Naive B cell (primary cell): ENCODE measurements around the gene SUCNR1. TPM values are rescaled to one million over a fixed set of nuclear protein-coding genes. Genes with fewer than 3 reads are reported as not detected.
"Not testable (repeated sequence)": the region's sequence is repeated elsewhere in the genome, so short reads cannot be mapped to it uniquely, and the experiment has no call there.

ENCODE experiments used
- ATAC-seq, 2 donors: fragments of 150-1000 bp; cut with Tn5 transposase; 2 replicates each; pipeline ENCODE4 v1.10.0; 2021; ENCODE audit warnings: low read depth in 2 of 2, mild to moderate bottlenecking in 2 of 2, moderate library complexity in 2 of 2
- DNase-seq: peaks from one replicate; pipeline ENCODE4 v3.0.0; 2022
- H3K27ac Mint-ChIP-seq, 6 donors: one replicate each; pipeline ENCODE4 v1.8.0; 2020 to 2022; ENCODE audit warnings: mild to moderate bottlenecking in 6 of 6, mixed read lengths in 6 of 6, moderate library complexity in 5 of 6, inconsistent platforms in 2 of 6
- H3K27me3 Mint-ChIP-seq, 3 donors: one replicate each; pipeline ENCODE4 v1.8.0; 2021 to 2022; ENCODE audit warnings: mixed read lengths in 3 of 3, mild to moderate bottlenecking in 1 of 3
- H3K36me3 Mint-ChIP-seq, 2 donors: one replicate each; pipeline ENCODE4 v1.8.0; 2020 to 2022; ENCODE audit warnings: mixed read lengths in 2 of 2, inconsistent platforms in 1 of 2, mild to moderate bottlenecking in 1 of 2
- H3K4me1 Mint-ChIP-seq, 3 donors: one replicate each; pipeline ENCODE4 v1.8.0; 2020 to 2022; ENCODE audit warnings: mixed read lengths in 3 of 3, inconsistent platforms in 1 of 3, mild to moderate bottlenecking in 1 of 3, moderate library complexity in 1 of 3
- H3K4me3 Mint-ChIP-seq, 8 donors: one replicate each; pipeline ENCODE4 v1.8.0; 2020 to 2022; ENCODE audit warnings: mild to moderate bottlenecking in 8 of 8, mixed read lengths in 8 of 8, moderate library complexity in 8 of 8, inconsistent platforms in 2 of 8
- H3K9me3 Mint-ChIP-seq, 7 donors: one replicate each; pipeline ENCODE4 v1.8.0; 2020 to 2022; ENCODE audit warnings: mixed read lengths in 7 of 7, mild to moderate bottlenecking in 5 of 7, inconsistent platforms in 2 of 7, moderate library complexity in 1 of 7
- polyA plus RNA-seq, 6 donors: library from polyadenylated mRNA; unstranded; fragments of 300-500 nt; fragmentation: Illumina TruSeq; gene quantifications; one replicate each; pipeline ENCODE4 v1.2.3, GENCODE V29; 2021; ENCODE audit warnings: low read depth in 6 of 6

Gene SUCNR1, protein sequence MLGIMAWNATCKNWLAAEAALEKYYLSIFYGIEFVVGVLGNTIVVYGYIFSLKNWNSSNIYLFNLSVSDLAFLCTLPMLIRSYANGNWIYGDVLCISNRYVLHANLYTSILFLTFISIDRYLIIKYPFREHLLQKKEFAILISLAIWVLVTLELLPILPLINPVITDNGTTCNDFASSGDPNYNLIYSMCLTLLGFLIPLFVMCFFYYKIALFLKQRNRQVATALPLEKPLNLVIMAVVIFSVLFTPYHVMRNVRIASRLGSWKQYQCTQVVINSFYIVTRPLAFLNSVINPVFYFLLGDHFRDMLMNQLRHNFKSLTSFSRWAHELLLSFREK
- under 1 TPM in 1 of 6 donors, not detected in 5; 0.07 TPM for polyA plus RNA-seq

DNA sequence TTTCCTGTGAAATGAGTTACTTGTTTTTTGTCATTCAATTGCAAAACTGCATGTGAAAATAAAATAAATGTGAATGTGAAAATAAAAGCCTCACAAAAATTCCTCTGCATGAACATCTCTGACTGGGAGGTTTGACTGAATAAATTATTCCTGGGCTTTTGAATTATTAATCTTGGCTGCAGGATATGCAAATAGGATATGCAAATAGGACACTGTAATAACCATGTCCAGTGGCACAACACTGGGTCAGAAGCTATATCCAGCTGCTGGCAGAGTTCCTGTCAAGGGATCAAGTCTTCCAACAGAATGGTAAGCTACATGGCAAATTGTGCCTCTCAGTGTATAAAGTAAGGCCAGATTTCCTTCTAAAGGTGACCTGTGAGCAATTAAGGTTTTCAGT lies at the start of gene SUCNR1:
Gene SUCNR1 (plus strand): TSS at position 246 of the 400 bp plus-strand sequence. CDS start 6,250 bp downstream, outside the sequence.
- Mint-ChIP-seq H3K9me3 (no peaks in the 10 kb centered on the region), H3K36me3 (no peaks in the 10 kb centered on the region), H3K4me3 (no peak within 1 kb of the TSS), H3K27me3 (no peaks in the 10 kb centered on the region), H3K27ac (no peak within 1 kb of the TSS), H3K4me1 (peaks cover 11 to 14% (median 12%) of the 10 kb centered on the region in 3 donors)
- DNase-seq, result no peak
- ATAC-seq, result no peak

DNA sequence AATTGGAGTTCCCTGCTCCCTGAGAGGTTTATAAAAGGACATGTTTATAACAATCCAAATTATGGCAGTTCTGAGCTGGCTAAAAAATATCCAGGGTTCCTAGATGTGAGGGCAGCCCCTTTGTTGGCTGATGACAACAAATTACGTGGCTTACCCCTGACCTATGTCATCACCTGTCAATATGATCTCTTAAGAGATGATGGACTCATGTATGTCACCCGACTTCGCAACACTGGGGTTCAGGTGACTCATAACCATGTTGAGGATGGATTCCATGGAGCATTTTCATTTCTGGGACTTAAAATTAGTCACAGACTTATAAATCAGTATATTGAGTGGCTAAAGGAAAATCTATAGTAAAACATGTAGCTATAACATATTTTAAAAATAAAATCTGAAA lies 45.6 kb upstream of the SUCNR1 start:
- peaks cover 0 to 6% (median 0%) of the 10 kb centered on the region in 7 donors for H3K9me3 Mint-ChIP-seq
- ATAC-seq (no peak), DNase-seq (no peak)
- H3K4me3 Mint-ChIP-seq, result no peak overlapping the region
- no peaks in the 10 kb centered on the region for H3K27me3 Mint-ChIP-seq
- no peaks in the 10 kb centered on the region for H3K4me1 Mint-ChIP-seq
- no peaks in the 10 kb centered on the region for H3K36me3 Mint-ChIP-seq
- no peak overlapping the region for H3K27ac Mint-ChIP-seq

DNA sequence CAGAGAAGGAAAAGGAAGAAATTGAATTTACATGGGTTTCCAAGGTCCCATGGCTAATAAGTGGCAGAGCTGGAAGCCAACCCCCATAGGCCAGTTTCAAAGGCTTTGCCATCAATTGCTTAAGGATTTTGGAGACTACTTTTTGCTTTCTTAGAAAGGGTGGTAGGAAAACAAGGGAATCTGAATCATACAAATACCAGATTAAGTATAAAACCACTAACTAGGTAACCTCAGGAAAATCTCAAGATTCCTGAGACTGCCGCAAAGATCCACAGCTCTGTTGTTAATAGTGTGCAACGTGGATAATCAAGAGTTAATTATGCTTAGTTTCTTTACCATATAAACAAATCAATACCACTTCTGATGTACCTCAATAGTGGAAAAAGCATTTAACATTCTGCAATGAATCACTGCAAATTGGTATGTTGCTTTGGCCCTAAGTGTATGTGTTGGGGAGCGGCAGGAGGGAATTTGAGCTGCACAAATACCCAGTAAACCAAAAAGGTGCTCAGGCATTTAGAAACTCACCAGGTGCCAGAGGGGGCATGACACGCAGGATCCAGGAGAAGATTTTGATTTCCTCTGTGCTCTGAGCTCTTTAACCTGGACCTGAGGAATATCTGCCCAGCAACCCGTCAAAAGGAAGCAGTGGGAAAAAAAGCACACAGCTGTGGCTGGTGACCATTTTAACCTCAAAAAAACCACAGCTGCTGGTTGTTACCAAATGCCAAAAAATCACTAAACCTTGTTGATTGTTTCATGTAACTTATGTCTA lies 37.5 kb upstream of the SUCNR1 start:
- H3K9me3 Mint-ChIP-seq, result no peaks in the 10 kb centered on the region
- peak overlapping the region in 1 of 8 donors; percentile 61 for H3K4me3 Mint-ChIP-seq
- DNase-seq (no peak), ATAC-seq (no peak)
- H3K27ac Mint-ChIP-seq, result no peak overlapping the region
- H3K36me3 Mint-ChIP-seq, result no peaks in the 10 kb centered on the region
- H3K4me1 Mint-ChIP-seq, result no peaks in the 10 kb centered on the region
- peaks cover 0 to 3% (median 0%) of the 10 kb centered on the region in 3 donors for H3K27me3 Mint-ChIP-seq

DNA sequence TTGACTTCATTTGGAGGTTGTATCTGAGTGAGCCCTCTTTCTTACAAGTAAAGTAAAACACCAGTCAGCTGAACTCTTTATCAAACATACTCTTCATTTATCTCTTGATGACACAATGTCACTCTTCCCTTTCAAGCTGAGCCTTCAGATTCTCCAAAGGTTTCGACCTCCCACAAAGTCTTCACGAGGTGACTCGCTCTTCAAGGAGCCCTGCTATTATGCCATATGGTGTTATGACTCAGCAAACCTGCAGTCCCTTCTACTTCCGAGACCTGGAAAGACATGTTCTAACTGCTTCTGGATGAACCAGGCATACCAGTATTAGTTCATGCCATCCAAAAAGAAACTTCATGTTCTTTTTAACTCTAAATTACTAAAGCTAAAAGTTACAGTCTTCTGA lies 36.4 kb upstream of the SUCNR1 start:
- H3K27me3 Mint-ChIP-seq, result peaks cover 0 to 3% (median 0%) of the 10 kb centered on the region in 3 donors
- H3K27ac Mint-ChIP-seq, result no peak overlapping the region
- no peaks in the 10 kb centered on the region for H3K4me1 Mint-ChIP-seq
- H3K9me3 Mint-ChIP-seq, result no peaks in the 10 kb centered on the region
- no peaks in the 10 kb centered on the region for H3K36me3 Mint-ChIP-seq
- no peak for DNase-seq
- ATAC-seq, result no peak
- no peak overlapping the region for H3K4me3 Mint-ChIP-seq

DNA sequence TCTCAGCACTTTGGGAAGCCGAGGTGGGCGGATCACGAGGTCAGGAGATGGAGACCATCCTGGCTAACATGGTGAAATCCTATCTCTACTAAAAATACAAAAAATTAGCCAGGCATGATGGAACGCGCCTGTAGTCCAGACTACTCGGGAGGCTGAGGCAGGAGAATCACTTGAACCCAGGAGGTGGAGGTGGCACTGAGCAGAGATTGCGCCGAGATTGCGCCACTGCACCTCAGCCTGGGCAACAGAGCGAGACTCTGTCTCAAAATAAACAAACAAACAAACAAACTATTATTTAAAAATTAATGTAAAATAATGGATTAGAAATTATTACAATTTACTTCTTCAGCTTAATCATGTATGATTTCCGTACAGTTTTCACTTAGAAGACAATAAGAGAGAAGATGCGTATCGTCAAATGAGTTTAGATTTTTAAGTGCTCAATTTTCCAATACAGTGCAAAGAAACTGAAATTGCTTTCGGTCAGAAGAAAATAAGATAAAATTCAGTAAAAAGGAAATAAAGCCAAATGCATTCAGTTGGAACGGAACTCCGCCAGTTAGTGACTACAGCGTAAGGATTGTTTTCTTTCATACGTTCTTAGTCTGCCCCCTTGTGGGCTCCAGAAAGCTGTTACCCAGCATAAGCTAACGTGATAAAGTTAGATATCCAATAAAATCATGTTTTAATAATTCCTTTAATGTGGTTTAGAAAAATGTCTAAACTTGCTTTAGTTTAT lies 34.7 kb upstream of the SUCNR1 start:
- H3K27me3 Mint-ChIP-seq, result no peaks in the 10 kb centered on the region
- H3K4me1 Mint-ChIP-seq, result no peaks in the 10 kb centered on the region
- no peak overlapping the region for H3K27ac Mint-ChIP-seq
- H3K4me3 Mint-ChIP-seq, result peak overlapping the region in 1 of 8 donors; percentile 29
- no peaks in the 10 kb centered on the region for H3K9me3 Mint-ChIP-seq
- DNase-seq, result peak; percentile 31
- peak; percentile 76 to 87 for ATAC-seq
- H3K36me3 Mint-ChIP-seq, result no peaks in the 10 kb centered on the region

DNA sequence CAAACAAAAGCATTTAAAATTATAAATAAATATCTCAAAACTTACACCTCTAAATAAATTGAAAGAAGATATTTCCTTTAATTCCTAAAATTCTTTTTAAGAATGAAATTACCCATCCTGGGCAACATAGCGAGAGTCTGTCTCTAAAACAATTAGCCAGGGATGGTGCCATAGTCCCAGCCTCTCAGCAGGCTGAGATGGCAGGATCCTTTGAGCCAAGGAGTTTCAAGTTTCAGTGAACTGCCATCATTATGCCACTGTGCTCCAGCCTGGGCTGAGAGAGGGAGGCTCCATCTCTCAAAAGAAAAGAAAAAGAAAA lies 34.2 kb upstream of the SUCNR1 start:
- H3K27me3 Mint-ChIP-seq, result no peaks in the 10 kb centered on the region

DNA sequence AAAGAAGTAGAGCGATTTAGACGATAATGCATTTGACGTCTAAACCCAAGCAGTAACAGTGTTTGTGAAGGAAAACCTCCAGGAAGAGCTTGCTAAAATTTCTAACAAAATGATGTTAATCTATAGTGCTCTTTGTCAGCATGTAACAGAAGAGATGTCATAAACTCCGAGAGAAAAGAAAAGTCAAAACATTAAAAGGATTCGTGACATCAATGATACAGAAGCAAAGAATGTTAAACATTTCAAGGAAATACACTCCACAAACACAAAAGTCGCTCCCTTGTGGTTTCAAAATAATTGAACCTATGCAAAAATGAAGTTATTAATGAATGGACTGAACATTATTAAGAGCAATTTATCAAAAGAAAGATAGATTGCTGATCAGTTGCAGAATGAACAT lies 31.6 kb upstream of the SUCNR1 start:
- no peak for DNase-seq
- H3K27me3 Mint-ChIP-seq, result no peaks in the 10 kb centered on the region

More for the DNA sequence above, 34.2 kb upstream of the SUCNR1 start:
- ATAC-seq (no peak), DNase-seq (no peak)
- no peaks in the 10 kb centered on the region for H3K36me3 Mint-ChIP-seq
- H3K9me3 Mint-ChIP-seq, result no peaks in the 10 kb centered on the region
- no peak overlapping the region for H3K27ac Mint-ChIP-seq
- H3K4me1 Mint-ChIP-seq, result no peaks in the 10 kb centered on the region
- H3K4me3 Mint-ChIP-seq, result no peak overlapping the region

DNA sequence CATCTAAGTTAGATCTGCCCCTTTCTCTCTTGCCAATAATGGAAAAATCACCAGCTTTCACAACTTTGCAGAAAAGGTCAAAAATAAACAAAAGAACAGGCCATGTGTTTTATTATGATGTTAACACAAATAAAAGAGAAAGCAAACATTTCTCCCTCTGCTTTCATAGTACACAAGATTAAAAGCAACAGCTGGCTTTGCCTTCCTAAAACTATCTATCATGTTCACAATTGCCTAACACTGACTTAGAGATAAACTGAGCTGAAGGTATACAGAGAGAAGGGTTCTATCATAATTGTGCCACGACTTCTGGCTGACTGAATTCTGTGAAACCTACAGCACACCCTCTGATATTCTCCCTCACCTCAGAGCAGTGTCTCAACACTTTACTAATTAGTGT lies 30.2 kb upstream of the SUCNR1 start:
- Mint-ChIP-seq H3K27ac (no peak overlapping the region), H3K27me3 (no peaks in the 10 kb centered on the region), H3K4me3 (no peak overlapping the region), H3K9me3 (peaks cover 0 to 3% (median 0%) of the 10 kb centered on the region in 7 donors), H3K36me3 (no peaks in the 10 kb centered on the region), H3K4me1 (no peaks in the 10 kb centered on the region)
- no peak for DNase-seq
- no peak for ATAC-seq

More for the DNA sequence above, 31.6 kb upstream of the SUCNR1 start:
- no peak for ATAC-seq
- H3K4me3 Mint-ChIP-seq, result no peak overlapping the region
- no peaks in the 10 kb centered on the region for H3K4me1 Mint-ChIP-seq
- no peaks in the 10 kb centered on the region for H3K36me3 Mint-ChIP-seq
- H3K27ac Mint-ChIP-seq, result no peak overlapping the region
- H3K9me3 Mint-ChIP-seq, result no peaks in the 10 kb centered on the region

DNA sequence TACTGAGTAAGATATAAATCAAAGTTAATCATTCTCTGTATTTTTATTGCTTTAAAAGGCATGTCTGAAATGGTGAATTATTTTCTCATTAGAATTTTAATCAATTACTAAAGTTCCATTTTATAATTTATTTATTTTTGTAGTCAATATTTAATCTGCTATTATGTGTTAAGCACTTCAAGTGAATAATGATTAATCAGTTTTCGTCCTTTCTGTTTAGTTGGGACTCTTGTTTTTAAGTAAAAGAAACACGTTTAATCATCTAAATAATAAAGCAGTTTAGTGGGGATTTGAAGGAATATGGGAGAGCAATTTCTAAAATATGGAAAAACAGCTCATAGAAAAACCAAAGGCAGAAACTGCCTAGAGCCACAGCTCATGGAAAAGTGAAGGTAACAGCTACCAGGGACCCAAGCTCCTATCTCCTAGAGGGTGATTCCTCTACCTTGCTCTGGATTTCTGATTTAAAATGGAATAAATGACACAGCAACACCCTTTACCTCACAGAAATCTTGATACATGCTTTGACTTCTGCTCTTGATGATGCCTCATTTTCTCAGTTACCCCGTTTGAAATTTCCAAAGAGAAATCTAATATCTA lies 28.0 kb upstream of the SUCNR1 start:
- DNase-seq (no peak), ATAC-seq (no peak)
- Mint-ChIP-seq H3K4me1 (no peaks in the 10 kb centered on the region), H3K27me3 (no peaks in the 10 kb centered on the region), H3K36me3 (peaks cover 0 to 8% of the 10 kb centered on the region in 2 donors), H3K27ac (no peak overlapping the region), H3K9me3 (peaks cover 3 to 15% (median 5%) of the 10 kb centered on the region in 7 donors), H3K4me3 (no peak overlapping the region)

DNA sequence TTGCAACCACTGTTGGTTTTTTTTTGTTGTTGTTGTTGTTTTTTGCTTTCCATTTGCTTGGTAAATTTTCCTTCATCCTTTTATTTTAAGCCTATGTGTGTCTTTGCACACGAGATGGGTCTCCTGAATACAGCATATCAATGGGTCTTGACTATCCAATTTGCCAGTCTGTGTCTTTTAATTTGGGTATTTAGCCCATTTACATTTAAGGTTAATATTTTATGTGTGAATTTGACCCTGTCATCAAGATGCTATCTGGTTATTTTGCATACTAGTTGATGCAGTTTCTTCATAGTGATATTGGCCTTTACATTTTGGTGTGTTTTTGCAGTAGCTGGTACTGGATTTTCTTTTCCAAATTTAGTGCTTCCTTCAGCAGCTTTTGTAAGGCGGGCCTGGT lies 23.4 kb upstream of the SUCNR1 start:
- ATAC-seq, H3K27me3 Mint-ChIP-seq, H3K4me1 Mint-ChIP-seq, H3K4me3 Mint-ChIP-seq, DNase-seq: not testable (repeated sequence)
- Mint-ChIP-seq H3K27ac (peak overlapping the region in 1 of 6 donors; percentile 70), H3K36me3 (peaks cover 0 to 21% of the 10 kb centered on the region in 2 donors), H3K9me3 (peaks cover 4 to 27% (median 15%) of the 10 kb centered on the region in 7 donors)

DNA sequence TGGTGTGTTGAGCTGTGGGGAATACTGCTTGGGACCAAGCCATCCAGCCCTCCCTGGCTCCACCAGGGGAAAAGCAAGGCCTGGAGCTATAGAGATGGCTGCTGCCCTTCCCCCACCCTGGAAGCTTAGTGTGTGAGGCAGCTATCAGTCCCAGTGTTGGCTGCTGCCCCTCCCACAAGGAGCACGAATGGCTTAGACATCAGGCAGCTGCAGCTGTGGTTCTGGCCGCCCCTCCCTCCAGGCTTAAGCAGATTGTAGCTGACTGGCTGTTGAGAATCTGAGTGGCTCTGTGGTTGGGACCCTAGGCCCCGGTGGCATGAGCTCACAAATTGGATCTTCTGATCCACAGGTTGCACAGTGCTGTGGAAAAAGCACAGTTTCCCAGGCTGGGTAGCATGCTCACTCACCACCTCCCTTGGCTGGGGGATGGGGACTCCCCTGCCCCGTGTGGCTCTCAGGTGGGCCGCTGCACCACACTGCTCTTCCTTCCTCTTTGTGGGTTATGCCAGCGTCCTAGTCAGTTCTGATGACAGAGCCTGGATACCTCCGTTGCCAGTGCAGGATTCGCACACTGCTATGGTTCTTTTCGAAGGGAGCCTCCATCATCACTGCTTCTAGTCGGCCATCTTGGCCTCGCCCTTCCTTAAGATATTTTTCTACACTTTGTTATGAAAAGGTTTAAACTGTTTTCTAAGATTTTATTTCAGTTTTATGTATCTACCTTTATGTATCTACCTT lies 21.2 kb upstream of the SUCNR1 start:
- Mint-ChIP-seq H3K9me3 (peaks cover 4 to 27% (median 14%) of the 10 kb centered on the region in 7 donors), H3K27me3 (peaks cover 0 to 6% (median 0%) of the 10 kb centered on the region in 3 donors), H3K36me3 (peaks cover 0 to 21% of the 10 kb centered on the region in 2 donors), H3K4me1 (peaks cover 0 to 2% (median 0%) of the 10 kb centered on the region in 3 donors), H3K4me3 (no peak overlapping the region), H3K27ac (no peak overlapping the region)
- DNase-seq (no peak), ATAC-seq (peak in 1 of 2 donors; percentile 30)

DNA sequence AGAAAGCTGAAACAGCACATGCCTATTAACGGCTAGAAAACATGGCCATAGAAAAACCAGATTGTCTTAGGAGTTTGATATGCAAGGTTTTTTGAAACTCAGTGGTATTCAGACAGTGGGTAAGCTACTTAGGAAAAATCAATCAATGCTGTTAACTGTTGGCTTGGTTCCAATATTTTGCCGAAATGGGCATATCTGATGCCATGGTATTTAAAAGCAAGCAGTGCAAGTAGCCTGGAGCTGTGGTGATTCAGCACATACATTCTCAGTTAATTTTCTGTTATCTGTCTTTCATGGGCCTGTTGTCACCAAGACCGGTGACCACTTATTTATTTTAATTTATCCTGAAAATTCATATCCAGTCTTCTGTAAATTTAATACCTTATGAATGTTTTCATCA lies 17.3 kb upstream of the SUCNR1 start:
- Mint-ChIP-seq H3K4me1 (peaks cover 0 to 2% (median 0%) of the 10 kb centered on the region in 3 donors), H3K36me3 (peaks cover 0 to 6% of the 10 kb centered on the region in 2 donors), H3K4me3 (no peak overlapping the region), H3K27me3 (no peaks in the 10 kb centered on the region), H3K9me3 (peaks cover 0 to 5% (median 3%) of the 10 kb centered on the region in 7 donors), H3K27ac (no peak overlapping the region)
- ATAC-seq (no peak), DNase-seq (no peak)
